Spleen (tissue), 7 donors: ENCODE results near the gene TEX101.

Source experiments
- POLR2A ChIP-seq, 3 donors: fragments of 450-650 bp; IDR thresholded peaks; one replicate each; pipeline ENCODE4 v1.5.1; 2017; ENCODE audit warnings: antibody characterized with exemption in 3 of 3, mild to moderate bottlenecking in 1 of 3
- POLR2AphosphoS5 ChIP-seq, 3 donors: sonication (generic); formaldehyde crosslinking; IDR thresholded peaks; one replicate each; pipeline ENCODE4 v1.5.1; 2017; ENCODE audit warnings: antibody characterized with exemption in 3 of 3
- TF ChIP-seq, protein P1 (sequence below), 11 experiments: fragments of 200-600 bp in 7 of 11; fragments of 450-650 bp in 4 of 11; sonication (generic) in 4 of 11; IDR thresholded peaks in 8 of 11; conservative IDR thresholded peaks in 3 of 11; 1 replicate in 7 of 11; 2 replicates in 4 of 11; pipeline versions ENCODE4 v1.4.0 to v1.8.0; 2016 to 2021; ENCODE audit warnings: antibody characterized with exemption in 11 of 11, inconsistent platforms in 4 of 11, mild to moderate bottlenecking in 1 of 11
- donor health status: DM: no; HTN: no; CAD: no; lungs with moderate emphysema.
- donor health status: DM: no; HTN: no; CAD: no.
- donor health status: DM: no; HTN: no; CAD: no.

DNA sequence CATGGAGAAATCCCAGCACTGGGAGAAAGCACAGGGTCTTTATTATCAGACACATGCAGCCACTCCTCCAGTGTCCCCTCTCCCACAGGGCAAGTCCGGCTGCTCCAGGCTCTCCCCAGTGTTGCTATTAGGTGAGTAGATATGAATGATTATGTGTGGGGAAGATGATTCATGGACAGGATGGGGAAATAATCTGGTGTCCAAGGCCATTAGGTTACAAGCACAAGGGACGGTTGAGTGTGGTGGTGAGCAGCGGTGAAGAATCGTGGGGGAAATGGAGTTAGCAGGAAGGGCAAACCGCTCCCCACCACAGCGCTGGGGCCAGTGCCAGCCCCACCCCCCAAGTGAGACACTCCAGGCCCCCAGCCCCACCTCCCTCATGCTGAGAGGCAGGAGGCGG, 42.2 kb upstream of the TEX101 start:
- TF ChIP-seq, protein P1, sequence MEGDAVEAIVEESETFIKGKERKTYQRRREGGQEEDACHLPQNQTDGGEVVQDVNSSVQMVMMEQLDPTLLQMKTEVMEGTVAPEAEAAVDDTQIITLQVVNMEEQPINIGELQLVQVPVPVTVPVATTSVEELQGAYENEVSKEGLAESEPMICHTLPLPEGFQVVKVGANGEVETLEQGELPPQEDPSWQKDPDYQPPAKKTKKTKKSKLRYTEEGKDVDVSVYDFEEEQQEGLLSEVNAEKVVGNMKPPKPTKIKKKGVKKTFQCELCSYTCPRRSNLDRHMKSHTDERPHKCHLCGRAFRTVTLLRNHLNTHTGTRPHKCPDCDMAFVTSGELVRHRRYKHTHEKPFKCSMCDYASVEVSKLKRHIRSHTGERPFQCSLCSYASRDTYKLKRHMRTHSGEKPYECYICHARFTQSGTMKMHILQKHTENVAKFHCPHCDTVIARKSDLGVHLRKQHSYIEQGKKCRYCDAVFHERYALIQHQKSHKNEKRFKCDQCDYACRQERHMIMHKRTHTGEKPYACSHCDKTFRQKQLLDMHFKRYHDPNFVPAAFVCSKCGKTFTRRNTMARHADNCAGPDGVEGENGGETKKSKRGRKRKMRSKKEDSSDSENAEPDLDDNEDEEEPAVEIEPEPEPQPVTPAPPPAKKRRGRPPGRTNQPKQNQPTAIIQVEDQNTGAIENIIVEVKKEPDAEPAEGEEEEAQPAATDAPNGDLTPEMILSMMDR (IDR thresholded peaks at IDR 0.05 in 8 of 11, conservative IDR thresholded peaks at IDR 0.05 in 3 of 11) = no peak
- TF ChIP-seq POLR2A (IDR thresholded peaks at IDR 0.05) = no peak
- no peak for TF ChIP-seq POLR2AphosphoS5 (IDR thresholded peaks at IDR 0.05)
